Liver (tissue), 9 donors: Measurements from ENCODE around the gene CER1. TPM values are rescaled to one million over a fixed set of nuclear protein-coding genes. Genes with fewer than 3 reads are reported as not detected.

ENCODE experiments used
- DNase-seq: peaks from one replicate; pipeline ENCODE4 v3.0.0-alpha.2; 2017; ENCODE audit warnings: low spot score
- H3K27ac ChIP-seq, 2 donors: one replicate each; pipeline ENCODE4 v1.7.0; 2013; ENCODE audit warnings: inconsistent platforms in 2 of 2, low read length in 2 of 2, control low read depth in 1 of 2, low read depth in 1 of 2, mild to moderate bottlenecking in 1 of 2
- H3K27me3 ChIP-seq, 4 donors: one replicate each; pipeline versions ENCODE4 v1.6.1 to v1.7.0; 2013; ENCODE audit warnings: low read length in 3 of 4, inconsistent platforms in 1 of 4, mild to moderate bottlenecking in 1 of 4, moderate library complexity in 1 of 4; ENCODE audit not compliant: control insufficient read depth in 4 of 4, insufficient read depth in 4 of 4
- H3K36me3 ChIP-seq, 4 donors: one replicate each; pipeline versions ENCODE4 v1.6.1 to v1.7.0; 2013; ENCODE audit warnings: low read length in 3 of 4, mild to moderate bottlenecking in 3 of 4, low read depth in 1 of 4, moderate library complexity in 1 of 4; ENCODE audit not compliant: control insufficient read depth in 4 of 4, insufficient read depth in 3 of 4
- H3K4me1 ChIP-seq, 4 donors: one replicate each; pipeline versions ENCODE4 v1.6.1 to v1.7.0; 2013; ENCODE audit warnings: low read length in 3 of 4, mild to moderate bottlenecking in 3 of 4, moderate library complexity in 1 of 4; ENCODE audit not compliant: control insufficient read depth in 4 of 4, insufficient read depth in 4 of 4
- H3K4me3 ChIP-seq, 3 donors: one replicate each; pipeline versions ENCODE4 v1.6.1 to v1.7.0; 2013; ENCODE audit warnings: low read length in 3 of 3, control low read depth in 1 of 3, low read depth in 1 of 3, mild to moderate bottlenecking in 1 of 3
- H3K9ac ChIP-seq, 2 donors: one replicate each; pipeline ENCODE4 v1.7.0; 2013; ENCODE audit warnings: low read length in 2 of 2, mild to moderate bottlenecking in 2 of 2, moderate library complexity in 2 of 2, control low read depth in 1 of 2, low read depth in 1 of 2
- H3K9me3 ChIP-seq, 4 donors: one replicate each; pipeline versions ENCODE4 v1.6.1 to v1.7.0; 2013; ENCODE audit warnings: low read length in 3 of 4; ENCODE audit not compliant: control insufficient read depth in 4 of 4
- EGR1 ChIP-seq, 2 donors: IDR thresholded peaks; 2 replicates each; pipeline ENCODE4 v1.6.1; 2016 to 2018; ENCODE audit warnings: antibody characterized with exemption in 2 of 2, low read depth in 2 of 2
- FOXA1 ChIP-seq: IDR thresholded peaks from 2 replicates; pipeline ENCODE4 v1.6.1; 2016; ENCODE audit warnings: antibody characterized with exemption
- GABPA ChIP-seq, 2 donors: IDR thresholded peaks in 1 of 2; conservative IDR thresholded peaks in 1 of 2; 2 replicates each; pipeline ENCODE4 v1.6.1; 2016; ENCODE audit warnings: antibody characterized with exemption in 2 of 2, mild to moderate bottlenecking in 1 of 2, moderate library complexity in 1 of 2
- HNF4A ChIP-seq, 2 donors: conservative IDR thresholded peaks; 2 replicates each; pipeline ENCODE4 v1.6.1; 2016; ENCODE audit warnings: antibody characterized with exemption in 2 of 2, mild to moderate bottlenecking in 2 of 2
- HNF4G ChIP-seq: IDR thresholded peaks from 2 replicates; pipeline ENCODE4 v1.6.1; 2016; ENCODE audit warnings: antibody characterized with exemption
- JUND ChIP-seq, 2 donors: IDR thresholded peaks; 2 replicates each; pipeline ENCODE4 v1.6.1; 2016; ENCODE audit warnings: antibody characterized with exemption in 2 of 2
- NR2F2 ChIP-seq: IDR thresholded peaks from 2 replicates; pipeline ENCODE4 v1.6.1; 2016; ENCODE audit warnings: antibody characterized with exemption
- RAD21 ChIP-seq, 2 donors: IDR thresholded peaks; 2 replicates each; pipeline ENCODE4 v1.6.1; 2016; ENCODE audit warnings: antibody characterized with exemption in 2 of 2, mild to moderate bottlenecking in 2 of 2
- RXRA ChIP-seq, 2 donors: IDR thresholded peaks; 2 replicates each; pipeline ENCODE4 v1.6.1; 2017 to 2018; ENCODE audit warnings: antibody characterized with exemption in 2 of 2, mild to moderate bottlenecking in 1 of 2
- SP1 ChIP-seq: IDR thresholded peaks from 2 replicates; pipeline ENCODE4 v1.6.1; 2018; ENCODE audit warnings: antibody characterized with exemption, mild to moderate bottlenecking
- YY1 ChIP-seq: IDR thresholded peaks from 2 replicates; pipeline ENCODE4 v1.6.1; 2016; ENCODE audit warnings: antibody characterized with exemption, mild to moderate bottlenecking
- WGBS: extraction: QIAGEN DNeasy Blood & Tissue Kit; methylation state at CpG from one replicate; pipeline ENCODE4 v1.1.7; 2013; 5-methylcytosine and 5-hydroxymethylcytosine counted together
- polyA plus RNA-seq, 2 donors: library from polyadenylated mRNA; stranded (reverse) in 1 of 2; unstranded in 1 of 2; fragments of 200-250 nt in 1 of 2; fragments of >200 nt in 1 of 2; fragmentation: Nextera tagmentation in 1 of 2; extraction: Ambion mirVana in 1 of 2; gene quantifications; one replicate each; pipeline versions ENCODE4 v1.2.1 to v1.2.3, GENCODE V29; 2013 to 2015
- total RNA-seq, 2 donors: library from RNA; depleted of rRNA; stranded (reverse); fragments of >200 nt; gene quantifications; one replicate each; pipeline ENCODE4 v1.2.3, GENCODE V29; 2014
- TF ChIP-seq, protein P1 (sequence below): fragments of 150-350 bp; IDR thresholded peaks from 2 replicates; pipeline ENCODE4 v1.5.1; 2017; ENCODE audit warnings: improper control_type of control experiment, low read depth, low read length; ENCODE audit not compliant: missing input control
- TF ChIP-seq, protein P2 (sequence below): IDR thresholded peaks from 2 replicates; pipeline ENCODE4 v1.6.1; 2016; ENCODE audit warnings: antibody characterized with exemption
- TF ChIP-seq, protein P3 (sequence below): IDR thresholded peaks from 2 replicates; pipeline ENCODE4 v1.6.1; 2016; ENCODE audit warnings: antibody characterized with exemption
- TF ChIP-seq, protein P4 (sequence below): IDR thresholded peaks from 2 replicates; pipeline ENCODE4 v1.6.1; 2016; ENCODE audit warnings: antibody characterized with exemption, mild to moderate bottlenecking
- TF ChIP-seq, protein P5 (sequence below): IDR thresholded peaks from 2 replicates; pipeline ENCODE4 v1.6.1; 2016; ENCODE audit warnings: antibody characterized with exemption
- donor health status: healthy.
- donor health status: healthy.
- donor health status: healthy.
- donor health status: healthy.
- donor health status: healthy.

CER1 gene
- total and polyA plus RNA-seq, 4 donors, result not detected

DNA sequence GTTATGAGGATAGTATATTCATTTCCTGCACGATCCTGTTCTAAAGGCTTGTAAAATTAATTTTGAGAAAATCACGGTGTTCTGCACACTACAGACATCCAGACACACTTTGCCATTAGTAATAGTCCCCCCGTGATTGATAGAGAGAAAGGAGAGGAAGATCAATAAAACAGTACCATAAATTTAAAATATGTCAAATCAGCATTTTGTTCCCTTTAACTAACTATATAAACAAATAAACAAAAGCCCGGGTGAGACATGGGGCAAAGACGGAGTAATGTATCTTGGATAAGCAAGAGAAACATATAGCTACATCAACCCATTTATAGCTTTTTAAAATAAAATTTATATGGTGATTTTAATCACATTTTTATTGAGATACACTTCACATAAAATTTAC is 10.6 kb upstream of the CER1 start:
- DNase-seq, result no peak
- Histone ChIP-seq H3K4me1 (peaks cover 0 to 1% (median 0%) of the 10 kb centered on the region in 4 donors), H3K27me3 (peaks cover 0 to under 1% (median 0%) of the 10 kb centered on the region in 4 donors), H3K4me3 (no peak overlapping the region), H3K36me3 (no peaks in the 10 kb centered on the region), H3K9me3 (no peaks in the 10 kb centered on the region), H3K27ac (no peak overlapping the region), H3K9ac (no peak overlapping the region)
- 83% methylated on average over 5 of the region's 5 CpGs for whole genome bisulfite sequencing
- TF ChIP-seq, protein P1, sequence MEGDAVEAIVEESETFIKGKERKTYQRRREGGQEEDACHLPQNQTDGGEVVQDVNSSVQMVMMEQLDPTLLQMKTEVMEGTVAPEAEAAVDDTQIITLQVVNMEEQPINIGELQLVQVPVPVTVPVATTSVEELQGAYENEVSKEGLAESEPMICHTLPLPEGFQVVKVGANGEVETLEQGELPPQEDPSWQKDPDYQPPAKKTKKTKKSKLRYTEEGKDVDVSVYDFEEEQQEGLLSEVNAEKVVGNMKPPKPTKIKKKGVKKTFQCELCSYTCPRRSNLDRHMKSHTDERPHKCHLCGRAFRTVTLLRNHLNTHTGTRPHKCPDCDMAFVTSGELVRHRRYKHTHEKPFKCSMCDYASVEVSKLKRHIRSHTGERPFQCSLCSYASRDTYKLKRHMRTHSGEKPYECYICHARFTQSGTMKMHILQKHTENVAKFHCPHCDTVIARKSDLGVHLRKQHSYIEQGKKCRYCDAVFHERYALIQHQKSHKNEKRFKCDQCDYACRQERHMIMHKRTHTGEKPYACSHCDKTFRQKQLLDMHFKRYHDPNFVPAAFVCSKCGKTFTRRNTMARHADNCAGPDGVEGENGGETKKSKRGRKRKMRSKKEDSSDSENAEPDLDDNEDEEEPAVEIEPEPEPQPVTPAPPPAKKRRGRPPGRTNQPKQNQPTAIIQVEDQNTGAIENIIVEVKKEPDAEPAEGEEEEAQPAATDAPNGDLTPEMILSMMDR, result no peak
- TF ChIP-seq FOXA1, result no peak
- TF ChIP-seq, protein P2, sequence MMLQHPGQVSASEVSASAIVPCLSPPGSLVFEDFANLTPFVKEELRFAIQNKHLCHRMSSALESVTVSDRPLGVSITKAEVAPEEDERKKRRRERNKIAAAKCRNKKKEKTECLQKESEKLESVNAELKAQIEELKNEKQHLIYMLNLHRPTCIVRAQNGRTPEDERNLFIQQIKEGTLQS, result no peak
- TF ChIP-seq, protein P3, sequence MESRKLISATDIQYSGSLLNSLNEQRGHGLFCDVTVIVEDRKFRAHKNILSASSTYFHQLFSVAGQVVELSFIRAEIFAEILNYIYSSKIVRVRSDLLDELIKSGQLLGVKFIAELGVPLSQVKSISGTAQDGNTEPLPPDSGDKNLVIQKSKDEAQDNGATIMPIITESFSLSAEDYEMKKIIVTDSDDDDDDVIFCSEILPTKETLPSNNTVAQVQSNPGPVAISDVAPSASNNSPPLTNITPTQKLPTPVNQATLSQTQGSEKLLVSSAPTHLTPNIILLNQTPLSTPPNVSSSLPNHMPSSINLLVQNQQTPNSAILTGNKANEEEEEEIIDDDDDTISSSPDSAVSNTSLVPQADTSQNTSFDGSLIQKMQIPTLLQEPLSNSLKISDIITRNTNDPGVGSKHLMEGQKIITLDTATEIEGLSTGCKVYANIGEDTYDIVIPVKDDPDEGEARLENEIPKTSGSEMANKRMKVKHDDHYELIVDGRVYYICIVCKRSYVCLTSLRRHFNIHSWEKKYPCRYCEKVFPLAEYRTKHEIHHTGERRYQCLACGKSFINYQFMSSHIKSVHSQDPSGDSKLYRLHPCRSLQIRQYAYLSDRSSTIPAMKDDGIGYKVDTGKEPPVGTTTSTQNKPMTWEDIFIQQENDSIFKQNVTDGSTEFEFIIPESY, result no peak
- no peak for TF ChIP-seq EGR1 (IDR thresholded peaks at IDR 0.05; ENCODE audit: low read depth in 2 of 2)
- TF ChIP-seq JUND (IDR thresholded peaks at IDR 0.05), result no peak
- no peak for TF ChIP-seq RAD21 (IDR thresholded peaks at IDR 0.05)
- no peak for TF ChIP-seq HNF4A (conservative IDR thresholded peaks at IDR 0.05)
- TF ChIP-seq, protein P4, sequence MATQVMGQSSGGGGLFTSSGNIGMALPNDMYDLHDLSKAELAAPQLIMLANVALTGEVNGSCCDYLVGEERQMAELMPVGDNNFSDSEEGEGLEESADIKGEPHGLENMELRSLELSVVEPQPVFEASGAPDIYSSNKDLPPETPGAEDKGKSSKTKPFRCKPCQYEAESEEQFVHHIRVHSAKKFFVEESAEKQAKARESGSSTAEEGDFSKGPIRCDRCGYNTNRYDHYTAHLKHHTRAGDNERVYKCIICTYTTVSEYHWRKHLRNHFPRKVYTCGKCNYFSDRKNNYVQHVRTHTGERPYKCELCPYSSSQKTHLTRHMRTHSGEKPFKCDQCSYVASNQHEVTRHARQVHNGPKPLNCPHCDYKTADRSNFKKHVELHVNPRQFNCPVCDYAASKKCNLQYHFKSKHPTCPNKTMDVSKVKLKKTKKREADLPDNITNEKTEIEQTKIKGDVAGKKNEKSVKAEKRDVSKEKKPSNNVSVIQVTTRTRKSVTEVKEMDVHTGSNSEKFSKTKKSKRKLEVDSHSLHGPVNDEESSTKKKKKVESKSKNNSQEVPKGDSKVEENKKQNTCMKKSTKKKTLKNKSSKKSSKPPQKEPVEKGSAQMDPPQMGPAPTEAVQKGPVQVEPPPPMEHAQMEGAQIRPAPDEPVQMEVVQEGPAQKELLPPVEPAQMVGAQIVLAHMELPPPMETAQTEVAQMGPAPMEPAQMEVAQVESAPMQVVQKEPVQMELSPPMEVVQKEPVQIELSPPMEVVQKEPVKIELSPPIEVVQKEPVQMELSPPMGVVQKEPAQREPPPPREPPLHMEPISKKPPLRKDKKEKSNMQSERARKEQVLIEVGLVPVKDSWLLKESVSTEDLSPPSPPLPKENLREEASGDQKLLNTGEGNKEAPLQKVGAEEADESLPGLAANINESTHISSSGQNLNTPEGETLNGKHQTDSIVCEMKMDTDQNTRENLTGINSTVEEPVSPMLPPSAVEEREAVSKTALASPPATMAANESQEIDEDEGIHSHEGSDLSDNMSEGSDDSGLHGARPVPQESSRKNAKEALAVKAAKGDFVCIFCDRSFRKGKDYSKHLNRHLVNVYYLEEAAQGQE, result no peak
- TF ChIP-seq GABPA (IDR thresholded peaks at IDR 0.05 in 1 of 2, conservative IDR thresholded peaks at IDR 0.05 in 1 of 2), result no peak
- TF ChIP-seq, protein P5, sequence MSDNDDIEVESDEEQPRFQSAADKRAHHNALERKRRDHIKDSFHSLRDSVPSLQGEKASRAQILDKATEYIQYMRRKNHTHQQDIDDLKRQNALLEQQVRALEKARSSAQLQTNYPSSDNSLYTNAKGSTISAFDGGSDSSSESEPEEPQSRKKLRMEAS, result no peak
- TF ChIP-seq YY1, result no peak
- TF ChIP-seq NR2F2, result no peak
- no peak for TF ChIP-seq HNF4G
- TF ChIP-seq SP1, result no peak
- TF ChIP-seq RXRA (IDR thresholded peaks at IDR 0.05), result no peak
